NCI-H2171 (cell line): ENCODE results near the gene PCDHA9.
"Not testable (repeated sequence)": the region's sequence is repeated elsewhere in the genome, so short reads cannot be mapped to it uniquely, and the experiment has no call there.

Experiments used
- DNase-seq: peaks from one replicate; lab custom pipeline; 2025; lab: John Stamatoyannopoulos, UW

PCDHA9 gene

GRCh38 chr5:140834439-140835008, 13.7 kb upstream of the PCDHA9 start:
- DNase-seq: not testable (repeated sequence)

DNA sequence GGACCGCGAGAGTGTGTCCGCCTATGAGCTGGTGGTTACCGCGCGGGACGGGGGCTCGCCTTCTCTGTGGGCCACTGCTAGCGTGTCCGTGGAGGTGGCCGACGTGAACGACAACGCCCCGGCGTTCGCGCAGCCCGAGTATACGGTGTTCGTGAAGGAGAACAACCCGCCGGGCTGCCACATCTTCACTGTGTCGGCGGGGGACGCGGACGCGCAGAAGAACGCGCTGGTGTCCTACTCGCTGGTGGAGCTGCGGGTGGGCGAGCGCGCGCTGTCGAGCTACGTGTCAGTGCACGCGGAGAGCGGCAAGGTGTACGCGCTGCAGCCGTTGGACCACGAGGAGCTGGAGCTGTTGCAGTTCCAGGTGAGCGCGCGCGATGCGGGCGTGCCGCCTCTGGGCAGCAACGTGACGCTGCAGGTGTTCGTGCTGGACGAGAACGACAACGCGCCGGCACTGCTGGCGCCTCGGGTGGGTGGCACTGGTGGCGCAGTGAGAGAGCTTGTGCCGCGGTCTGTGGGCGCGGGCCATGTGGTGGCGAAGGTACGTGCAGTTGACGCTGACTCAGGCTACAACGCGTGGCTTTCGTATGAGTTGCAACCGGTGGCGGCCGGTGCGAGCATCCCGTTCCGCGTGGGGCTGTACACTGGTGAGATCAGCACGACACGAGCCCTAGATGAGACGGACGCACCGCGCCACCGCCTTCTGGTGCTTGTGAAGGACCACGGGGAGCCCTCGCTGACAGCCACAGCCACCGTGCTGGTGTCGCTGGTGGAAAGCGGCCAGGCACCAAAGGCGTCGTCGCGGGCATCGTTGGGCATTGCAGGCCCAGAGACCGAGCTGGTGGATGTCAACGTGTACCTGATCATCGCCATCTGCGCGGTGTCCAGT, 12.3 kb upstream of the PCDHA9 start:
- DNase-seq: no peak

GRCh38 chr5:140840978-140841962, 6.9 kb upstream of the PCDHA9 start, which contains the start of gene PCDHA8:
TSS of gene PCDHA8 (plus strand) at chr5:140841187. CDS start at chr5:140841322, 135 bp downstream.
- no peak for DNase-seq

GRCh38 chr5:140842798-140843733, 5.1 kb upstream of the PCDHA9 start:
- no peak for DNase-seq

DNA sequence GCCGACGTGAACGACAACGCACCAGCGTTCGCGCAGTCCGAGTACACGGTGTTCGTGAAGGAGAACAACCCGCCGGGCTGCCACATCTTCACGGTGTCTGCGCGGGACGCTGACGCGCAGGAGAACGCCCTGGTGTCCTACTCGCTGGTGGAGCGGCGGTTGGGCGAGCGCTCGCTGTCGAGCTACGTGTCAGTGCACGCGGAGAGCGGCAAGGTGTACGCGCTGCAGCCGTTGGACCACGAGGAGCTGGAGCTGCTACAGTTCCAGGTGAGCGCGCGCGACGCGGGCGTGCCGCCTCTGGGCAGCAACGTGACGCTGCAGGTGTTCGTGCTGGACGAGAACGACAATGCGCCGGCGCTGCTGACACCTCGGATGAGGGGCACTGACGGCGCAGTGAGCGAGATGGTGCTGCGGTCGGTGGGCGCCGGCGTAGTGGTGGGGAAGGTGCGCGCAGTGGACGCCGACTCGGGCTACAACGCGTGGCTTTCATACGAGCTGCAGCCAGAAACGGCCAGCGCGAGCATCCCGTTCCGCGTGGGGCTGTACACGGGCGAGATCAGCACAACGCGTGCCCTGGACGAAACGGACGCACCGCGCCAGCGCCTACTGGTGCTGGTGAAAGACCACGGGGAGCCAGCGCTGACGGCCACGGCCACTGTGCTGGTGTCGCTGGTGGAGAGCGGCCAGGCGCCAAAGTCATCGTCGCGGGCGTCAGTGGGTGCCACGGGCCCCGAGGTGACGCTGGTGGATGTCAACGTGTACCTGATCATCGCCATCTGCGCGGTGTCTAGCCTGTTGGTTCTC, 1.9 kb downstream of the PCDHA9 start:
- not testable (repeated sequence) for DNase-seq

- DNase-seq: no peak
Observed at GRCh38 chr5:140855772-140856674, 7.8 kb downstream of the PCDHA9 start, which contains the start of gene PCDHA10. TSS of gene PCDHA10 (plus strand) at chr5:140855897. CDS start at chr5:140856049, 152 bp downstream.

- DNase-seq: no peak
Observed at GRCh38 chr5:140857177-140857986, 9.2 kb downstream of the PCDHA9 start.

DNA sequence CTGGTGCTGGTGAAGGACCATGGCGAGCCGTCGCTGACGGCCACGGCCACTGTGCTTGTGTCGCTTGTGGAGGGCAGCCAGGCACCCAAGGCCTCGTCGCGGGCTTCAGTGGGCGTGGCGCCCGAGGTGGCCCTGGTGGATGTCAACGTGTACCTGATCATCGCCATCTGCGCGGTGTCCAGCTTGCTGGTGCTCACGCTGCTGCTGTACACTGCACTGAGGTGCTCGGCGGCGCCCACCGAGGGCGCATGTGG, 9.7 kb downstream of the PCDHA9 start:
- no peak for DNase-seq

DNA sequence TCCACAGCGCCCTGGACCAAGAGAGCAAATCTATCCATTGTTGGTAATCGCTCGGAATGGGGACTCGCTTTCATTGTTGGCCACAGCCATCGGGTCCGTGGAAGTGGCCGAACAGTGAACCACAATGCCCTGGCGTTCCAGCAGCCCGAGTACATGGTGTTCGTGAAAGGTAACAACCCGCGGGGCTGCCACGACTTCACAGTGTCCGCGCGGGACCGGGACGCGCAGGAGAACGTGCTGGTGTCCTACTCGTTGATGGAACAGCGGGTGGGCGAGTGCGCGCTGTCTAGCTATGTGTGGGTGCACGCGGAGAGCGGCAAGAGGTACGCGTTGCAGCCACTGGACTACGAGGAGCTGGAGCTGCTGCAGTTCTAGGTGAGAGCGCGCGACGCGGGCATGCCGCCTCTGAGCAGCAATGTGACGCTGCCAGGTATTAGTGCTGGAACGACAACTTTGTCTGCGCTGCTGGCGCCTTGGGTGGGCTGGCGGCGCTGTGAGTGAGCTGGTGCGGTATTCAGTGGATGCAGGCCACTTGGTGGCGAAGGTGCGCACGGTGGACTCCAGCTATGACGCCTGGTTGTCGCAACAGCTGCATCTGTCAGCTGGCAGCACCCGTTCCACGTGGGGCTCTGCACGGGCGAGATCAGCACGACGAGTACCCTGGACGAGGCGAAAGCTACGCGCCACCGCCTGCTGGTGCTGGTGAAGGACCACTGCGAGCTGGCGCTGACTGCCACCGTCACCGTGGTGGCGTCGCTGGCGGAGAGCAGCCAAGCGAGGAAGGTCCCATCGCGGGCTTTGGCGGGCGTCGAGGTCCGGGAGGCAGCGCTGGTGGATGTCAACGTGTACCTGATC, 14.5 kb downstream of the PCDHA9 start:
- DNase-seq: no peak

- DNase-seq: no peak
Observed at GRCh38 chr5:140868721-140869554, 20.8 kb downstream of the PCDHA9 start, which contains the start of gene PCDHA11. TSS of gene PCDHA11 (plus strand) at chr5:140868957. CDS start at chr5:140869104, 147 bp downstream.

- DNase-seq: no peak
Observed at GRCh38 chr5:140869555-140869886, 21.3 kb downstream of the PCDHA9 start.

- no peak for DNase-seq
Observed at GRCh38 chr5:140870221-140871201, 22.3 kb downstream of the PCDHA9 start.

- DNase-seq: no peak
Observed at GRCh38 chr5:140875085-140876065, 27.2 kb downstream of the PCDHA9 start, which contains the start of gene PCDHA12. TSS of gene PCDHA12 (plus strand) at chr5:140875308. CDS start at chr5:140875473, 165 bp downstream.
